HepG2 (cell line): Measurements from ENCODE around the gene ZNF282. TPM values are rescaled to one million over a fixed set of nuclear protein-coding genes. Genes with fewer than 3 reads are reported as not detected.
A peak's percentile ranks its signal among the peaks of the same experiment; 100 is the strongest.

Source experiments
- AGO2 ChIP-seq: fragments of 200-400 bp; formaldehyde crosslinking; optimal IDR thresholded peaks from 2 replicates; pipeline ENCODE3; 2017; ENCODE audit warnings: mild to moderate bottlenecking, low read depth, low read length, moderate library complexity
- ATAD3A ChIP-seq: sonication (generic); formaldehyde crosslinking; IDR thresholded peaks from 2 replicates; pipeline ENCODE4 v1.4.0; 2020; ENCODE audit warnings: missing genetic modification reagents
- BCLAF1 ChIP-seq: fragments of 450-650 bp; IDR thresholded peaks from 2 replicates; pipeline ENCODE4 v1.6.1; 2017; ENCODE audit warnings: mild to moderate bottlenecking
- CAMTA2 ChIP-seq: sonication (generic); formaldehyde crosslinking; IDR thresholded peaks from 2 replicates; pipeline ENCODE4 v1.4.0; 2020; ENCODE audit warnings: mild to moderate bottlenecking, missing genetic modification reagents, borderline replicate concordance
- DMAP1 ChIP-seq: IDR thresholded peaks from 2 replicates; pipeline ENCODE4 v1.6.1; 2016
- DPF2 ChIP-seq: sonication (generic); formaldehyde crosslinking; IDR thresholded peaks from 2 replicates; pipeline ENCODE4 v1.4.0; 2020; ENCODE audit warnings: mild to moderate bottlenecking, low read depth, missing genetic modification reagents, borderline replicate concordance
- EED ChIP-seq: sonication (generic); formaldehyde crosslinking; IDR thresholded peaks from 2 replicates; pipeline ENCODE4 v1.5.0; 2020; ENCODE audit warnings: mild to moderate bottlenecking, missing genetic modification reagents
- IRF1 ChIP-seq: sonication (generic); formaldehyde crosslinking; IDR thresholded peaks from 2 replicates; pipeline ENCODE4 v1.4.0; 2020; ENCODE audit warnings: low read depth, mild to moderate bottlenecking, missing genetic modification reagents
- KDM1A ChIP-seq: IDR thresholded peaks from 2 replicates; pipeline ENCODE4 v1.6.1; 2016; ENCODE audit warnings: missing compliant biosample characterization
- KDM3A ChIP-seq: IDR thresholded peaks from 2 replicates; pipeline ENCODE4 v1.6.1; 2018; ENCODE audit warnings: low read depth, missing compliant biosample characterization
- PRDM4 ChIP-seq: sonication (generic); formaldehyde crosslinking; IDR thresholded peaks from 2 replicates; pipeline ENCODE4 v1.9.0; 2021; ENCODE audit warnings: missing genetic modification reagents, borderline replicate concordance
- RFX5 ChIP-seq: IDR thresholded peaks from 2 replicates; pipeline ENCODE4 v1.6.1; 2011; ENCODE audit warnings: low read depth, low read length, improper control_type of control experiment
- SALL1 ChIP-seq: sonication (generic); formaldehyde crosslinking; IDR thresholded peaks from 2 replicates; pipeline ENCODE4 v1.8.0; 2022; ENCODE audit warnings: mild to moderate bottlenecking, missing genetic modification reagents
- SSRP1 ChIP-seq: IDR thresholded peaks from 2 replicates; pipeline ENCODE4 v1.6.1; 2016; ENCODE audit warnings: control low read depth
- SUZ12 ChIP-seq: fragments of 150-350 bp; IDR thresholded peaks from 2 replicates; pipeline ENCODE4 v1.6.1; 2014; ENCODE audit warnings: low read depth, low read length
- ZBTB1 ChIP-seq: sonication (generic); formaldehyde crosslinking; IDR thresholded peaks from 2 replicates; pipeline ENCODE4 v1.4.0; 2020; ENCODE audit warnings: missing genetic modification reagents, borderline replicate concordance
- ZBTB7B ChIP-seq: sonication (generic); formaldehyde crosslinking; IDR thresholded peaks from 2 replicates; pipeline ENCODE4 v1.4.0; 2020; ENCODE audit warnings: missing genetic modification reagents
- ZFAT ChIP-seq: sonication (generic); formaldehyde crosslinking; conservative IDR thresholded peaks from 2 replicates; pipeline ENCODE4 v1.8.1; 2023; ENCODE audit warnings: missing genetic modification reagents, inconsistent platforms
- ZNF10 ChIP-seq: sonication (generic); formaldehyde crosslinking; IDR thresholded peaks from 2 replicates; pipeline ENCODE4 v1.4.0; 2020; ENCODE audit warnings: mild to moderate bottlenecking, low read depth, missing genetic modification reagents, borderline replicate concordance
- ZNF251 ChIP-seq: sonication (generic); formaldehyde crosslinking; IDR thresholded peaks from 2 replicates; pipeline ENCODE4 v1.9.0; 2021; ENCODE audit warnings: mild to moderate bottlenecking, missing genetic modification reagents
- ZNF260 ChIP-seq: sonication (generic); formaldehyde crosslinking; IDR thresholded peaks from 2 replicates; pipeline ENCODE4 v1.4.0; 2020; ENCODE audit warnings: missing genetic modification reagents, low read depth, mild to moderate bottlenecking, borderline replicate concordance
- ZNF317 ChIP-seq: sonication (generic); formaldehyde crosslinking; IDR thresholded peaks from 2 replicates; pipeline ENCODE4 v1.5.0; 2020; ENCODE audit warnings: mild to moderate bottlenecking, missing genetic modification reagents
- ZNF710 ChIP-seq: sonication (generic); formaldehyde crosslinking; IDR thresholded peaks from 2 replicates; pipeline ENCODE4 v1.5.0; 2020; ENCODE audit warnings: mild to moderate bottlenecking, missing genetic modification reagents, borderline replicate concordance
- polyA plus RNA-seq, 8 experiments: library from polyadenylated mRNA; depleted of rRNA in 3 of 8; stranded (reverse) in 7 of 8; unstranded in 1 of 8; fragments of >200 nt; fragmentation: Illumina TruSeq in 4 of 8; extraction: Trizol in 4 of 8; gene quantifications; 2 replicates each; pipeline versions ENCODE4 v1.2.1 to v1.2.3, GENCODE V29; 2011 to 2016; ENCODE audit warnings: low read depth in 4 of 8, missing spikeins in 1 of 8, mixed read lengths in 1 of 8; ENCODE audit not compliant: insufficient read depth in 1 of 8
- total RNA-seq, 5 experiments: library from RNA; depleted of rRNA; stranded (reverse); fragments of >200 nt; fragmentation: Illumina TruSeq; extraction: Trizol; gene quantifications; 2 replicates each; pipeline ENCODE4 v1.2.3, GENCODE V29; 2016; ENCODE audit warnings: low read depth in 1 of 5

Gene ZNF282
- total and polyA plus RNA-seq, 2 of the 13 experiments (the other 11 are each of a cell fraction or from before 2014, with no cell fraction given): 9.1 to 20.9 TPM

- TF ChIP-seq BCLAF1: no peak
- TF ChIP-seq ZNF251 (CRISPR knock-in tag): no peak
- TF ChIP-seq ZNF317 (CRISPR knock-in tag): no peak
- no peak for TF ChIP-seq ATAD3A
- TF ChIP-seq CAMTA2 (CRISPR knock-in tag): peak; percentile 95
- no peak for TF ChIP-seq ZBTB1 (CRISPR knock-in tag)
- peak; percentile 83 for TF ChIP-seq AGO2
- TF ChIP-seq ZNF10 (CRISPR knock-in tag): no peak
- peak; percentile 51 for TF ChIP-seq SALL1 (CRISPR knock-in tag)
- TF ChIP-seq EED: peak; percentile 38; the same call in 1 of the 2 replicates
- TF ChIP-seq ZNF710 (CRISPR knock-in tag): no peak
- TF ChIP-seq KDM1A (CRISPR knock-in tag): no peak
- no peak for TF ChIP-seq DPF2 (CRISPR knock-in tag)
- TF ChIP-seq DMAP1 (CRISPR knock-in tag): no peak; the same call in 1 of the 2 replicates
- no peak for TF ChIP-seq SSRP1 (CRISPR knock-in tag)
- TF ChIP-seq ZNF260: no peak
- 0 out of 2 replicates have a peak, but pooled peaks have one; percentile 47 for TF ChIP-seq KDM3A (CRISPR knock-in tag)
- TF ChIP-seq RFX5: no peak
- no peak for TF ChIP-seq ZFAT (CRISPR knock-in tag)
- no peak for TF ChIP-seq IRF1
- TF ChIP-seq ZBTB7B (CRISPR knock-in tag): peak; percentile 40; the same call in 1 of the 2 replicates
- no peak for TF ChIP-seq SUZ12
- no peak for TF ChIP-seq PRDM4 (CRISPR knock-in tag)
Measured at GRCh38 chr7:149147752-149148653, 47.3 kb upstream of the ZNF282 start (continued).
